Left ventricle myocardium inferior (tissue), 1 donor: Measurements from ENCODE around the gene PACSIN2. TPM values are rescaled to one million over a fixed set of nuclear protein-coding genes. Genes with fewer than 3 reads are reported as not detected.
"Not testable (repeated sequence)": the region's sequence is repeated elsewhere in the genome, so short reads cannot be mapped to it uniquely, and the experiment has no call there.

ENCODE experiments used
- DNase-seq: peaks from one replicate; pipeline ENCODE4 v3.0.0-alpha.2; 2020
- H3K27ac ChIP-seq: fragments of 200-600 bp; replicated peaks from 2 replicates; pipeline ENCODE4 v1.8.0; 2021
- H3K27me3 ChIP-seq: fragments of 200-600 bp; 2 replicates; pipeline ENCODE4 v1.8.0; 2021; ENCODE audit warnings: low read depth
- H3K36me3 ChIP-seq: fragments of 200-600 bp; 2 replicates; pipeline ENCODE4 v1.8.0; 2021
- H3K4me1 ChIP-seq: fragments of 200-600 bp; 2 replicates; pipeline ENCODE4 v1.8.0; 2021
- H3K4me3 ChIP-seq: fragments of 200-600 bp; 2 replicates; pipeline ENCODE4 v1.8.0; 2021; ENCODE audit warnings: mild to moderate bottlenecking, moderate library complexity
- H3K9me3 ChIP-seq: fragments of 200-600 bp; replicated peaks from 2 replicates; pipeline ENCODE4 v1.8.0; 2021
- CTCF ChIP-seq: fragments of 200-600 bp; IDR thresholded peaks from 2 replicates; pipeline ENCODE4 v1.8.0; 2021; ENCODE audit warnings: antibody characterized with exemption, mild to moderate bottlenecking, borderline replicate concordance
- intact Hi-C: fragments of 100-400 bp; cut with micrococcal nuclease; formaldehyde crosslinking; loops from one replicate; pipeline ENCODE4 v1.11.0; 2022
- total RNA-seq: library from RNA; stranded (reverse); fragmentation: NEBNext Ultra II Directional; extraction: Animal tissue kit (Norgen Biotek cat#: 25700); gene quantifications from one replicate; pipeline ENCODE4 v1.2.1, GENCODE V29; 2021
- donor health status: DM: no; HTN: yes; CAD: no; lungs with severe emphysema.

The PACSIN2 gene
- total RNA-seq, 1 donor from 2014 or later = 64.8 TPM

- no peak overlapping the region for H3K4me3 ChIP-seq
- peaks cover 97% of the 10 kb centered on the region for H3K4me1 ChIP-seq
- intact Hi-C loops = no loop called here
- peak overlapping the region; percentile 49 for H3K27ac ChIP-seq
- H3K9me3 ChIP-seq = no peaks in the 10 kb centered on the region
- no peaks in the 10 kb centered on the region for H3K36me3 ChIP-seq
- TF ChIP-seq CTCF = no peak
- DNase-seq = no peak
- H3K27me3 ChIP-seq = no peaks in the 10 kb centered on the region
Measured at GRCh38 chr22:42920101-42920820, 94.7 kb downstream of the PACSIN2 start.

- Histone ChIP-seq H3K4me3 (no peak overlapping the region), H3K27me3 (no peaks in the 10 kb centered on the region), H3K27ac (peak overlapping the region; percentile 49), H3K9me3 (no peaks in the 10 kb centered on the region), H3K36me3 (no peaks in the 10 kb centered on the region), H3K4me1 (peaks cover 98% of the 10 kb centered on the region)
- DNase-seq = no peak
- TF ChIP-seq CTCF = no peak
- intact Hi-C loops = no loop called here
Measured at GRCh38 chr22:42919199-42919598, 95.8 kb downstream of the PACSIN2 start.

- H3K4me3 ChIP-seq = no peak overlapping the region
- H3K36me3 ChIP-seq = no peaks in the 10 kb centered on the region
- TF ChIP-seq CTCF = no peak
- no peak overlapping the region for H3K27ac ChIP-seq
- H3K4me1 ChIP-seq = peaks cover 98% of the 10 kb centered on the region
- no peak for DNase-seq
- H3K27me3 ChIP-seq = no peaks in the 10 kb centered on the region
- intact Hi-C loops = no loop called here
- no peaks in the 10 kb centered on the region for H3K9me3 ChIP-seq
Measured at GRCh38 chr22:42918500-42918899, 96.4 kb downstream of the PACSIN2 start.

GRCh38 chr22:42917358-42917757 is 97.6 kb downstream of the PACSIN2 start:
- DNase-seq, intact Hi-C loops, H3K4me3 ChIP-seq, H3K36me3 ChIP-seq, H3K9me3 ChIP-seq, H3K27me3 ChIP-seq, H3K27ac ChIP-seq: not testable (repeated sequence)
- H3K4me1 ChIP-seq = peaks cover 96% of the 10 kb centered on the region

GRCh38 chr22:42915980-42916765 is 98.8 kb downstream of the PACSIN2 start:
- intact Hi-C loops = no loop called here
- no peaks in the 10 kb centered on the region for H3K27me3 ChIP-seq
- TF ChIP-seq CTCF = no peak
- H3K27ac ChIP-seq = no peak overlapping the region
- peaks cover 8% of the 10 kb centered on the region for H3K36me3 ChIP-seq
- H3K4me3 ChIP-seq = no peak overlapping the region
- no peak for DNase-seq
- H3K4me1 ChIP-seq = peaks cover 96% of the 10 kb centered on the region
- no peaks in the 10 kb centered on the region for H3K9me3 ChIP-seq
